Loucy (cell line): ENCODE data around the gene SDCCAG8.
A peak's percentile ranks its signal among the peaks of the same experiment; 100 is the strongest.

Experiments used
- H2AFZ ChIP-seq: fragments of 200-600 bp; sonication (generic); 2 replicates; pipeline ENCODE4 v1.6.0; 2016; ENCODE audit warnings: antibody characterized with exemption, mild to moderate bottlenecking, low read length, moderate library complexity
- H3F3A ChIP-seq: fragments of 200-600 bp; 2 replicates; pipeline ENCODE4 v1.6.0; 2016; ENCODE audit warnings: antibody characterized with exemption, low read depth, mild to moderate bottlenecking
- H3K27me3 ChIP-seq: fragments of 200-600 bp; sonication (generic); 2 replicates; pipeline ENCODE4 v1.6.1; 2014; ENCODE audit warnings: low read length, mild to moderate bottlenecking; ENCODE audit not compliant: insufficient read depth, poor library complexity, severe bottlenecking
- H3K36me3 ChIP-seq: fragments of 200-600 bp; sonication (generic); 2 replicates; pipeline ENCODE4 v1.6.1; 2016; ENCODE audit warnings: low read length; ENCODE audit not compliant: insufficient read depth
- H3K4me1 ChIP-seq: fragments of 200-600 bp; sonication (generic); 2 replicates; pipeline ENCODE4 v1.5.1; 2014; ENCODE audit warnings: low read length, mild to moderate bottlenecking; ENCODE audit not compliant: insufficient read depth, poor library complexity, severe bottlenecking
- H3K4me2 ChIP-seq: fragments of 200-600 bp; sonication (generic); 2 replicates; pipeline ENCODE4 v1.6.0; 2014; ENCODE audit warnings: antibody characterized with exemption, low read length, low read depth, mild to moderate bottlenecking; ENCODE audit not compliant: poor library complexity, severe bottlenecking
- H3K4me3 ChIP-seq: fragments of 200-600 bp; sonication (generic); 2 replicates; pipeline ENCODE4 v1.5.1; 2014; ENCODE audit warnings: low read length, mild to moderate bottlenecking, mixed read lengths; ENCODE audit not compliant: poor library complexity, severe bottlenecking
- H3K79me2 ChIP-seq: fragments of 200-600 bp; sonication (generic); 2 replicates; pipeline ENCODE4 v1.6.1; 2014; ENCODE audit warnings: low read length; ENCODE audit not compliant: insufficient read depth
- H3K9ac ChIP-seq: fragments of 200-600 bp; sonication (generic); 2 replicates; pipeline ENCODE4 v1.6.0; 2014; ENCODE audit warnings: mild to moderate bottlenecking, low read depth, low read length, moderate library complexity; ENCODE audit not compliant: poor library complexity, severe bottlenecking
- H3K9me2 ChIP-seq: fragments of 200-600 bp; sonication (generic); replicated peaks from 2 replicates; pipeline ENCODE4 v1.6.1; 2016; ENCODE audit warnings: low read depth, low read length, mixed read lengths
- H3K9me3 ChIP-seq: fragments of 200-600 bp; sonication (generic); 2 replicates; pipeline ENCODE4 v1.6.1; 2014; ENCODE audit warnings: mild to moderate bottlenecking, antibody characterized with exemption, low read length, low read depth; ENCODE audit not compliant: insufficient read depth
- H4K20me1 ChIP-seq: fragments of 200-600 bp; sonication (generic); 2 replicates; pipeline ENCODE4 v1.6.0; 2014; ENCODE audit warnings: antibody characterized with exemption, low read length, mild to moderate bottlenecking; ENCODE audit not compliant: insufficient read depth, poor library complexity, severe bottlenecking
- CTCF ChIP-seq: fragments of 200-600 bp; sonication (generic); conservative IDR thresholded peaks from 2 replicates; pipeline ENCODE4 v1.5.1; 2014; ENCODE audit warnings: mild to moderate bottlenecking, antibody characterized with exemption, low read length
- EZH2phosphoT487 ChIP-seq: fragments of 200-600 bp; IDR thresholded peaks from 2 replicates; pipeline ENCODE4 v1.6.1; 2018; ENCODE audit warnings: antibody characterized with exemption, mild to moderate bottlenecking, moderate library complexity, borderline replicate concordance

Gene SDCCAG8

GRCh38 chr1:243249214-243249613 is 6.6 kb upstream of the SDCCAG8 start:
- Histone ChIP-seq H3K4me1 (peaks cover 46% of the 10 kb centered on the region), H3K36me3 (no peaks in the 10 kb centered on the region), H2AFZ (no peak overlapping the region), H3K9me3 (no peaks in the 10 kb centered on the region), H3K9ac (no peak overlapping the region), H3K9me2 (no peaks in the 10 kb centered on the region), H3K4me2 (peak overlapping the region; percentile 94), H3K27me3 (no peaks in the 10 kb centered on the region), H4K20me1 (peaks cover 90% of the 10 kb centered on the region), H3K79me2 (peaks cover 100% of the 10 kb centered on the region), H3F3A (no peaks in the 10 kb centered on the region), H3K4me3 (peak overlapping the region; percentile 24)
- TF ChIP-seq CTCF (no peak), EZH2phosphoT487 (no peak)

- Histone ChIP-seq H3K9ac (no peak overlapping the region), H4K20me1 (peaks cover 84% of the 10 kb centered on the region), H3K36me3 (no peaks in the 10 kb centered on the region), H3K9me3 (no peaks in the 10 kb centered on the region), H3K4me1 (peaks cover 46% of the 10 kb centered on the region), H3K27me3 (no peaks in the 10 kb centered on the region), H3K9me2 (no peaks in the 10 kb centered on the region), H3K79me2 (peaks cover 95% of the 10 kb centered on the region), H3K4me3 (peak overlapping the region; percentile 83), H2AFZ (no peak overlapping the region), H3F3A (no peaks in the 10 kb centered on the region), H3K4me2 (peak overlapping the region; percentile 94)
- no peak for TF ChIP-seq CTCF
- TF ChIP-seq EZH2phosphoT487 = no peak
Observed at GRCh38 chr1:243250102-243250501, 5.7 kb upstream of the SDCCAG8 start.

GRCh38 chr1:243251539-243251938 is 4.3 kb upstream of the SDCCAG8 start:
- Histone ChIP-seq H3K9ac (peak overlapping the region; percentile 92), H4K20me1 (peaks cover 74% of the 10 kb centered on the region)

More at GRCh38 chr1:243251539-243251938, 4.3 kb upstream of the SDCCAG8 start:
- H2AFZ ChIP-seq = no peak overlapping the region
- H3K9me2 ChIP-seq = no peaks in the 10 kb centered on the region
- H3F3A ChIP-seq = no peaks in the 10 kb centered on the region
- no peaks in the 10 kb centered on the region for H3K9me3 ChIP-seq
- no peaks in the 10 kb centered on the region for H3K27me3 ChIP-seq
- no peaks in the 10 kb centered on the region for H3K36me3 ChIP-seq
- peak overlapping the region; percentile 83 for H3K4me3 ChIP-seq
- no peak for TF ChIP-seq CTCF
- peaks cover 50% of the 10 kb centered on the region for H3K4me1 ChIP-seq
- H3K79me2 ChIP-seq = peaks cover 85% of the 10 kb centered on the region
- peak overlapping the region; percentile 94 for H3K4me2 ChIP-seq
